ENCODE measurements around the gene CAPN8.

DNA sequence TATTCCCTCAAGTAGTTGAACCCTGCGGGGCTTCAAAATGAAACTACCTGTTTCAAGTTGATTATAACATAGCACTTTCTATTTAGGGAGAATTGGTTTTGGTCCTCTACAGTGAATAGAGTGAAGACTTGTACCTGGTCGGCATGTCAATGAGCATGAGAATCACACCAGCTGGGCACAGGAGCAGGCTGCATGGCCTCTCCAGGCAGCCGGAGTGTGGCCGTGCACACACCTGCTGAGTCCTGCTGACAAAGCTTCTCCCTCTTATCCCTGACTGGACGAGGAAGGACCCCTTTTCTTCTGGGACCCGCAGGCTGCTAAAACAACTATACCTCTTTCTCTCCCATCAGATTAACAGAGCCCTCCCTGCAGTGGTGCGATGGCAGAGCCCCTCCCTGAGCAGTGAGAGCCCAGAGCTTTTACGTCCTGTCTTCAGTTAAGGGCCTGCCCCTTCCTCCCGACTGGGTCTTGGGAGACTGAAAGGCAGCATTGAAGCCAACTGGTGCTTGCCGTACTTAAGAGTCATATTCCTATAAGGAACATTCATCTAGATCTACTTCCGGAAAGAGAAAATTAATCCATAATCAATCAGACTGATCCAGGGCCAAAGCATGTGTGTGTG is 124.9 kb downstream of the CAPN8 start:
- TF ChIP-seq, protein P1, sequence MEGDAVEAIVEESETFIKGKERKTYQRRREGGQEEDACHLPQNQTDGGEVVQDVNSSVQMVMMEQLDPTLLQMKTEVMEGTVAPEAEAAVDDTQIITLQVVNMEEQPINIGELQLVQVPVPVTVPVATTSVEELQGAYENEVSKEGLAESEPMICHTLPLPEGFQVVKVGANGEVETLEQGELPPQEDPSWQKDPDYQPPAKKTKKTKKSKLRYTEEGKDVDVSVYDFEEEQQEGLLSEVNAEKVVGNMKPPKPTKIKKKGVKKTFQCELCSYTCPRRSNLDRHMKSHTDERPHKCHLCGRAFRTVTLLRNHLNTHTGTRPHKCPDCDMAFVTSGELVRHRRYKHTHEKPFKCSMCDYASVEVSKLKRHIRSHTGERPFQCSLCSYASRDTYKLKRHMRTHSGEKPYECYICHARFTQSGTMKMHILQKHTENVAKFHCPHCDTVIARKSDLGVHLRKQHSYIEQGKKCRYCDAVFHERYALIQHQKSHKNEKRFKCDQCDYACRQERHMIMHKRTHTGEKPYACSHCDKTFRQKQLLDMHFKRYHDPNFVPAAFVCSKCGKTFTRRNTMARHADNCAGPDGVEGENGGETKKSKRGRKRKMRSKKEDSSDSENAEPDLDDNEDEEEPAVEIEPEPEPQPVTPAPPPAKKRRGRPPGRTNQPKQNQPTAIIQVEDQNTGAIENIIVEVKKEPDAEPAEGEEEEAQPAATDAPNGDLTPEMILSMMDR (IDR thresholded peaks at IDR 0.05; ENCODE audit: low read depth, low read length, poor library complexity, severe bottlenecking): no peak
- no peak for TF ChIP-seq EZH2phosphoT487 (IDR thresholded peaks at IDR 0.05; ENCODE audit: borderline replicate concordance, low read length)
